IPS-20b (cell line): ENCODE results near the gene SPI1.

Experiments
- H3K27ac ChIP-seq: one replicate; pipeline ENCODE4 v1.5.1; 2013; ENCODE audit warnings: low read length
- H3K27me3 ChIP-seq: 2 replicates; pipeline ENCODE4 v1.6.1; 2013; ENCODE audit warnings: mild to moderate bottlenecking, low read length, inconsistent platforms; ENCODE audit not compliant: insufficient read depth
- H3K36me3 ChIP-seq: 2 replicates; pipeline ENCODE4 v1.6.1; 2013; ENCODE audit warnings: low read depth, mild to moderate bottlenecking, inconsistent platforms, low read length, moderate library complexity; ENCODE audit not compliant: insufficient read depth
- H3K4me1 ChIP-seq: 2 replicates; pipeline ENCODE4 v1.6.1; 2013; ENCODE audit warnings: mild to moderate bottlenecking, control low read depth, inconsistent platforms, low read length, moderate library complexity; ENCODE audit not compliant: insufficient read depth
- H3K4me3 ChIP-seq: 2 replicates; pipeline ENCODE4 v1.5.1; 2013; ENCODE audit warnings: mild to moderate bottlenecking, low read length, inconsistent platforms
- H3K9ac ChIP-seq: 2 replicates; pipeline ENCODE4 v1.6.1; 2013; ENCODE audit warnings: low read depth, mild to moderate bottlenecking, inconsistent platforms, low read length, moderate library complexity
- H3K9me3 ChIP-seq: 2 replicates; pipeline ENCODE4 v1.6.1; 2013; ENCODE audit warnings: mild to moderate bottlenecking, low read depth, low read length, inconsistent platforms; ENCODE audit not compliant: insufficient read depth

Gene SPI1

DNA sequence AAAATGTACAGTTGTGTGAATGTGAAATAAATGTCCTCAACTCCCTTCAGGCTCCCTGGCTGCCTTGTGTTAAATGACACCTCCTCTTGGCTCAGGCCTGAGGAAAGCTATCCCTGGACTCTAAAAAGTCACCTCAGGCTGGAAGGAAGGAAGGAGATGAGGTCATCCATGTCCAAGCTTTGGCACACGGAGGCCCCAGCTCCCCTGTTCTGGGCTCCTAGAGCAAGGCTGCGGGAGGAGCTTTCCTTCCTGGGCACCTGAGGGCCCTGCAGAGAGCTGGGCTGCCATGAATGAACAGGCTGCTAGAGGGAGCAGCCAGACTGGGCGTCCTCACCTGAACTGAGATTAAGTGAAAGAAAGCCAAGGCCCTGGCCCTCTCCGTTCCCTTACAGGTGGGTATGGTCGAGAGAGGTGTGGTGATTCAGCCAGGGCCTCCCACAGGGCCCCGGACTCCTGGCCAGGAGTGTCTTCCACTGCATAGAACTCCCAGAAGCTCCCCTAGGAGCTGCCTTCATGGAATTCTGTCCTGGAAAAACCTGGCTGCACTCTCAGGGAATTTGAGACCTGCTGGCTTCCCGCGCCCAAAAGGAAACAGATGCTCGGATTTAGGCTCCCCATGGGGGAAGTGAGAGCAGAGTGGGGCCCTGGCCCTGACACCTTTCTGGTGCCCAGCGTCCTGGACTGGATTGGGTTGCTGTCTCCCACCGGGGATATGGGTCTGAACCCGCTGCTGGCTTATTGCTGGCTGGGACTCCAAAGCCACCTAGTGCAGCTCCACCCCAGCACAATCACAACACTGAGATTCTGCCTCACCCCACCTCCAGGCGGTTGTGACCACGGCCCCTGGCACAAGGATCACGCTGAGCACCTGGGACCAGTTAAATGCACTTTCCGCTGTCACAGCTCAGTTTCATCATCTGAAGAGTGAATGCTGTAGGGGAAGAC is 48.1 kb downstream of the SPI1 start:
- H3K27ac ChIP-seq = no peak overlapping the region
- no peak overlapping the region for H3K4me3 ChIP-seq
- H3K9ac ChIP-seq = no peak overlapping the region
- H3K9me3 ChIP-seq = no peaks in the 10 kb centered on the region
- peaks cover 36% of the 10 kb centered on the region for H3K36me3 ChIP-seq
- H3K4me1 ChIP-seq = no peaks in the 10 kb centered on the region
- H3K27me3 ChIP-seq = no peaks in the 10 kb centered on the region

DNA sequence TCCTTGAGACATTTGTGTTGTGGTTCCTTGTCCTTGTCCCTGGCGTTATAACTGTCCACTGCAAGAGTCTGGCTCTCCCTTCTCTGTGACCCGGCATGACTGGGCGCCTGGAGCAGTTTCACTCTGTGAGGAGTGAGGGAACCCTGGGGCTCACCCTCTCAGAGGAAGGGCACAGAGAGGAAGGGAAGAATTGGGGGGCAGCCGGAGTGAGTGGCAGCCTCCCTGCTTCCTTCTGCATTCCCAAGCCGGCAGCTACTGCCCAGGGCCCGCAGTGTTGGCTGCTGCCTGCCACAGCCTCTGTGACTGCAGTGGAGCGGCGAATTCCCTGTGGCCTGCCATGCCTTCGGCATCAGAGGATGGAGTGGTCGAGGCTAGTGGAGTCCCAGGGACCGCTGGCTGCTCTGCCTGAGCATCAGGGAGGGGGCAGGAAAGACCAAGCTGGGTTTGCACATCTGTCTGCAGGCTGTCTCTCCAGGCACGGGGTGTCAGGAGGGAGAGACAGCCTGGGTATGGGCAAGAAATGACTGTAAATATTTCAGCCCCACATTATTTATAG is 48.8 kb downstream of the SPI1 start:
- Histone ChIP-seq H3K9me3 (no peaks in the 10 kb centered on the region), H3K27ac (no peak overlapping the region), H3K4me1 (no peaks in the 10 kb centered on the region), H3K36me3 (peaks cover 36% of the 10 kb centered on the region), H3K4me3 (no peak overlapping the region), H3K9ac (no peak overlapping the region), H3K27me3 (no peaks in the 10 kb centered on the region)

DNA sequence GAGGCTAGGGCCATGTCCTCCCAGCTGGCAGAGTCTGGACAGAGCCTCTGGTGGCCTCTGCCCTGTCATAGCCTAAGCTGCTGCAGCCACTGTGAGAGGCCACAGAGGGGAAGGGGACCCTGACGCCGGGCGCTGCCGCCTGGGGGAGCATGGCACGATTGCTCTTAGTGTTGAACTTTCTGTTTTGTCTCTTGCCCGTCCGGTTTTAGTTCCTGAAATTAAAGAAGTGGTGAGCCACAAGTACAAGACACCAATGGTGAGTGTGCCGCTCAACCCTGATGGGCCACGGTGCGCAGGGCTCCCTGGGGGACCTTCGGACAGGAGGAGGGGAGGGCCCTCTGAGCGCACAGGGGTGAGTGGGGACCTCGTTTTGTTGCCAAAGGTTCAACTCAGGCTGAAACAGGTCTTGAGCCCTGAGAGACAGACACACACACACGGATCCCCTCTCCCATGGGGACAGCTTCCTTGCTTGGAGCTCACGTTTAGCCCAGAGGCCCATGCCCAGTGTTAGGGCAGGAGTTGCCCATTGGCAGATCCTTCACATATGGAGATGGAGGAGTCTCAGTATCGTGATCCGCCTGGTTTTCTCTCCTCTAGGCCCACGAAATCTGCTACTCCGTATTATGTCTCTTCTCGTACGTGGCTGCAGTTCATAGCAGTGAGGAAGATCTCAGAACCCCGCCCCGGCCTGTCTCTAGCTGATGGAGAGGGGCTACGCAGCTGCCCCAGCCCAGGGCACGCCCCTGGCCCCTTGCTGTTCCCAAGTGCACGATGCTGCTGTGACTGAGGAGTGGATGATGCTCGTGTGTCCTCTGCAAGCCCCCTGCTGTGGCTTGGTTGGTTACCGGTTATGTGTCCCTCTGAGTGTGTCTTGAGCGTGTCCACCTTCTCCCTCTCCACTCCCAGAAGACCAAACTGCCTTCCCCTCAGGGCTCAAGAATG is 49.6 kb downstream of the SPI1 start:
- no peak overlapping the region for H3K4me3 ChIP-seq
- H3K27me3 ChIP-seq = no peaks in the 10 kb centered on the region
- H3K4me1 ChIP-seq = no peaks in the 10 kb centered on the region
- H3K27ac ChIP-seq = no peak overlapping the region
- no peaks in the 10 kb centered on the region for H3K9me3 ChIP-seq
- H3K36me3 ChIP-seq = peaks cover 36% of the 10 kb centered on the region
- H3K9ac ChIP-seq = no peak overlapping the region

DNA sequence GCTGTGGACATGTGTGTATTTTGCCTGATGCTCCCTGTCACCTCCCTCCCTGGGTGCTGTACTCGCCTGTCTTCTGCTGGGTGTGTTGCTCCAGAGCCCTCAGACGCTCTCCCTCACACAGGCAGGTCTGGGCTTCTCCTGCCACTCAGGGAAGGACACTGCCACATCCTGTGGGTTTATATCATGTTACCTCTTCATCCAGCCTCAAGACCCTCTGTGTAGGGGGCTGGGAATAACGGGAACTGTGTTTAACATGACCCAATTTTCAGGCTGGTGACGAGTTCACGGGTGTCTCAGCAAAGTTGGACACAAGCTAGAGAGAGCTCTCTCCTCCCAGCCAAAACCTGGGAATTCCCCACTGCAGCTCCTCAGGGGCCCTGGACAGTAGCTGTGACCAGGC is 50.4 kb downstream of the SPI1 start:
- Histone ChIP-seq H3K4me1 (no peaks in the 10 kb centered on the region), H3K9me3 (no peaks in the 10 kb centered on the region), H3K27me3 (no peaks in the 10 kb centered on the region), H3K36me3 (peaks cover 36% of the 10 kb centered on the region), H3K27ac (no peak overlapping the region), H3K4me3 (no peak overlapping the region), H3K9ac (no peak overlapping the region)

DNA sequence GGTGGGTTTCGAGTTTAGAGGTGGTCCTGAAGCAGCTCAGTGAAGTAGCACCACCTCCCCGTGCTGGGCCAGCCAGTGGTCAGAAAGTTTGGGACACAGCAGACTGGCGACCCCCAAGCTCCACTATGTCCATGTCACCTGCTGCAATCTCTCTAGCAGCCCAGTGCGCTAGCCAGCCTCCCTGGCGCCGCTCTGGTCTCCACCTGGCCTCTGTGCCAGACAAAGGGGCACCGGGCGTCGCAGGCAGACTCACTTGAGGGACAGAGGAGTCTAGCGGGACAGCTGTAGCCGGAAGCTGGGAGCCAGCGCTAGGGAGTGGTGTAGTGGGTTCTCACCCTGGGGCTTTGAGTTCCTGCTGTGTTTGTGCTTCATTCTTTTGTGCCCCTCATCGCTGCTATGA is 51.3 kb downstream of the SPI1 start:
- Histone ChIP-seq H3K27ac (no peak overlapping the region), H3K4me1 (no peaks in the 10 kb centered on the region), H3K9me3 (no peaks in the 10 kb centered on the region), H3K4me3 (no peak overlapping the region), H3K36me3 (peaks cover 37% of the 10 kb centered on the region), H3K27me3 (no peaks in the 10 kb centered on the region), H3K9ac (no peak overlapping the region)

DNA sequence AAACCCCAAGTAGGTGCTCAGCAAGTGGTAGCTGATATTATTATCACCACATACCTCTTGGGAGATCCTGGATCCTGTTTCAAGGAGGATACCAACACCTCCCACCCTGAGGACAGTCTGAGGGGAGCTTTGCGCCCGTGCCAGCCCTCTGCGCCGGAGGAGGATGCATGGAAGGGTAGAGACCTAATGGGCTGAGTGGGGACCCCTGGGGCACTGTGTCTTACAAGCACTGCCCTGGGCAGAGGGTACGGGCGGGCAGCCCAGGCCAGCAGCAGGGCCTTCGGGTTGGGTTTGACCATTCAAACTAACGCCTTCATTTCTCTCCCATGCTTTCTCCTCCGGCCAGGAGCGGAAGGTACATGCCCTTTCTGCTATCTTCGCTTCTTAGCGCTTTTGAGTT is 52.1 kb downstream of the SPI1 start:
- H3K36me3 ChIP-seq = peaks cover 44% of the 10 kb centered on the region
- H3K9me3 ChIP-seq = no peaks in the 10 kb centered on the region
- H3K27ac ChIP-seq = no peak overlapping the region
- H3K4me1 ChIP-seq = no peaks in the 10 kb centered on the region
- no peak overlapping the region for H3K9ac ChIP-seq
- H3K27me3 ChIP-seq = no peaks in the 10 kb centered on the region
- H3K4me3 ChIP-seq = no peak overlapping the region

DNA sequence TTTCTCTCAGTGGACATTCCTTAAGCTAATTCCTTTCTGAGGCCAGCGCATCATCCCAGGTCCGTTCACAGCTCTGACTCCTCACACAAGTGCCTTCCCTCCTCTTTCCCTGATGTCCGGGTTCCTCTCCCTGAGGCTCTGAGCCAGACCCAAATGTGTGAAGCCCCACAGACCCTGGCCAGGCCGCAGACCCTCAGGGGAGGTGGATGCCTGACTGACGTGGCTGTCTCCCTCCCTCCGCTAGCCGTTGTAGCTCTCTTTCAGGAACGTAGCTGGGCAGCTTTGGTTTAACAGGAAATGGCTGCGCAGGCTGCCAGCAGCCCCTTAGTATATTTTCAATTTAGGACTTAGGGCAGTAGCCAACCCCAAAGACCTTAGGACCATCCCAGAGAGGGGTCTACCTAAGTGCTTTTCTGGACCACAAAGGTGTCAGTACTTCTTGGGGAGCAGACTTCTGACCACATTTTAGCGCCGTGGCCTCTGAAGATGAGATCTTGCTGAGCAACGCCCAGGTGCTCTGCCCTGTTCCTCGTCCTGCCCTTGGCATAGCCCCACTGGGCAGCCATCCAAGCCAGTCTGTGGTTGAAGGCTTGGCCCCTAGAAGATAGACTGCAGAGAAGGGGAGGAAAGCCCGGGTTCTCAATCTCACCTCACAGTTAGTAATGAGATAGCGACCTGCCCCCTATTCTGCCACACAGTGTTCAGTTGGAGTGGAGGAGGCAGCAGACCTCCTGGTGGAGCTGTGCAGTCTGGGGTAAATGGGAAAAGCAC is 52.9 kb downstream of the SPI1 start:
- Histone ChIP-seq H3K27ac (no peak overlapping the region), H3K4me1 (no peaks in the 10 kb centered on the region), H3K36me3 (peaks cover 47% of the 10 kb centered on the region), H3K9me3 (no peaks in the 10 kb centered on the region), H3K9ac (no peak overlapping the region), H3K4me3 (no peak overlapping the region), H3K27me3 (no peaks in the 10 kb centered on the region)

DNA sequence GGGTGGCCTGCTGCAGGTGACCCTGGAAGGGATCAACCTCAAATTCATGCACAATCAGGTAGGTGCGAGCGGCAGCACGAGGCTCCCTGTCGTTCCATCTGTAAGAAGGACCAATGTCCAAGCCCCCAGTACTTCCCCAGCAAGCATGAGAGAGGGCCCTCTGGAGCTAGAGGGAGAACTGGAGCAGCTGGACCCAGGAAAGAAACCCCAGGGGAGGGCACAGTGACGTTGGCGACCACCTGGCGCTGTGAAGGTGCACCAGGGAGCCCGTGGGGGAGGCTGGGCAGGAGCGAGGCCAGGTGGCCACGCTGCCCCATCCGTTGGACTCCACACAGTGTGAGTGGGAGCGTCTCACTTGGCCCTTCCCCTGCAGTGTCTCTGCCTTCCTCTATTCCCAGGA is 53.8 kb downstream of the SPI1 start:
- Histone ChIP-seq H3K4me3 (no peak overlapping the region), H3K4me1 (no peaks in the 10 kb centered on the region), H3K36me3 (peaks cover 43% of the 10 kb centered on the region), H3K27ac (no peak overlapping the region), H3K9me3 (no peaks in the 10 kb centered on the region), H3K9ac (no peak overlapping the region), H3K27me3 (no peaks in the 10 kb centered on the region)

DNA sequence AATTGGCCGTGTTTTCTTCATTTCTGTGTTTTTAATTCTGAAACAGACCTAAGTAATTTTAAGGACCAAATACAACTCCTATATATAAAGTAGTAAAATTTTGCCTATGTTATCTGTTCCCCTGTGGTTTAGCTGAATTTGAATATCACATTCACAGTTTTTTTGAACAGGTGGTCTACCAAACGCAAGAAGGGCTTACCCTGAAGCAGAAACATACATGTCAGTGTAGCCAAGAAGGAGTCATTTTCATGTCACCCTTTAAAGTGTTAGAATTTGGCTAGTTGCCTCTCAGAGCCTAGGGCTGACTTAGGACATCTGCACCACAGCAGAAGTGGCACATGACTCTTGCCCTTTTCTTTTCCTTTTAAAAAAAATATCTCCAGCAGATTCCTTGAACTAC is 60.2 kb downstream of the SPI1 start:
- H3K36me3 ChIP-seq = peaks cover 44% of the 10 kb centered on the region
- H3K9me3 ChIP-seq = no peaks in the 10 kb centered on the region
- H3K27ac ChIP-seq = no peak overlapping the region
- no peaks in the 10 kb centered on the region for H3K27me3 ChIP-seq
- H3K4me1 ChIP-seq = no peaks in the 10 kb centered on the region
- no peak overlapping the region for H3K4me3 ChIP-seq
- no peak overlapping the region for H3K9ac ChIP-seq

DNA sequence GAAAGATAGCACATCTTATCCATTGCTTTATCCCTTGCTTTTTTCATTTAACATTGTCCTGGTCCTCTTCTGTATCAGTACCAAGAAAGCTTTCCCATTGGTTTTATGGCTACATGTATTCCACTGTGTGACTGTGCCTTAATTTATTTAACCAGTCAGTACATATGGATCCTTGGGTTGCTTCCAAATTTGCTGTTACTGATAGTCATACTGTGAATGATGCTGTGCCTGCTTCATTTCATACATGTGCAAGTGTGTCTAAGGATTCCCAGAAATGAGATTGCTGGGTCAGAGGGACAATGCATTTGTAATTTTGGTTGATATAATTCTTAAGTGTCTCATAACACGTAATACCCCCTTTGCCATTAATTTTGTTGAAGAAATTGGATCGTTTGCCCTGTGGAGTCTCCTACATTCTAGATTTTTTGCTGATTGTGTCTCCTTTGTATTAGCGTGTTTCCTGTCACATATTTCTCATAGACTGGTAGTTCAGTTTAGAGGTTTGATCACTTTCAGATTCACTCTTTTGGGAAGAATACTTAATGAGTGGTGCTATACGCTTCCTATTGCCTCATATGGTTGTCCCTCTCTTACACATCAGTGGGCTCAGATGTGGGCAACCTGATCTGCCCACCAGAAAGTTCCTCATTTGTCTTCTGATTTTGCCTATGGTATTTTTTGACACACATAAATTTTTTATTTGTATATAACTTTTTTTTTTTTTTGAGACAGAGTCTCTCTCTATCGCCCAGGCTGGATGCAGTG is 61.1 kb downstream of the SPI1 start:
- Histone ChIP-seq H3K9ac (no peak overlapping the region), H3K4me1 (no peaks in the 10 kb centered on the region), H3K27me3 (no peaks in the 10 kb centered on the region), H3K27ac (no peak overlapping the region), H3K36me3 (peaks cover 52% of the 10 kb centered on the region), H3K4me3 (no peak overlapping the region), H3K9me3 (no peaks in the 10 kb centered on the region)
